22Rv1 (cell line): ENCODE results near the gene BBS1.

Experiments
- H3K27ac ChIP-seq: fragments of 450-650 bp; 2 replicates; pipeline ENCODE4 v1.5.1; 2017
- ZFX ChIP-seq: fragments of 450-650 bp; IDR thresholded peaks from 2 replicates; pipeline ENCODE4 v1.6.1; 2017; ENCODE audit warnings: antibody characterized with exemption, borderline replicate concordance
- TF ChIP-seq, protein P1 (sequence below): fragments of 450-650 bp; IDR thresholded peaks from 2 replicates; pipeline ENCODE4 v1.5.1; 2017; ENCODE audit warnings: mild to moderate bottlenecking

Gene BBS1

DNA sequence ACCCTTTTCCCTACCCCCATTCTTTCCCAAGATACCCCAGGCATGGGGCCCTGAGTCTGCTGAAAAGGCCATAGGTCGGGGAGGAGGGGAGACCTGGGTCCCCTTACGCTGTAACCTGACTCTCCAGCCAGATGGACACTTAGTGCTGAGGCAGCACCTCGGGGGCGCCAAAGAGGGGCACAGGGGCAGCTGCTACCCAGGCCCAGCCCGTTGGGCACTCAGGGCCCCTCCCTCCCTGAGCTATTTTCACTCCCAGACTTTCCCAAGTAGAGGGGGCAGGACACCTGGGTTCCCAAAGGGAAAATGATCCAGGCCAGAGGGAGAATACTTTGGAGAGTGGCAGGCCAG, 37.2 kb downstream of the BBS1 start:
- TF ChIP-seq, protein P1, sequence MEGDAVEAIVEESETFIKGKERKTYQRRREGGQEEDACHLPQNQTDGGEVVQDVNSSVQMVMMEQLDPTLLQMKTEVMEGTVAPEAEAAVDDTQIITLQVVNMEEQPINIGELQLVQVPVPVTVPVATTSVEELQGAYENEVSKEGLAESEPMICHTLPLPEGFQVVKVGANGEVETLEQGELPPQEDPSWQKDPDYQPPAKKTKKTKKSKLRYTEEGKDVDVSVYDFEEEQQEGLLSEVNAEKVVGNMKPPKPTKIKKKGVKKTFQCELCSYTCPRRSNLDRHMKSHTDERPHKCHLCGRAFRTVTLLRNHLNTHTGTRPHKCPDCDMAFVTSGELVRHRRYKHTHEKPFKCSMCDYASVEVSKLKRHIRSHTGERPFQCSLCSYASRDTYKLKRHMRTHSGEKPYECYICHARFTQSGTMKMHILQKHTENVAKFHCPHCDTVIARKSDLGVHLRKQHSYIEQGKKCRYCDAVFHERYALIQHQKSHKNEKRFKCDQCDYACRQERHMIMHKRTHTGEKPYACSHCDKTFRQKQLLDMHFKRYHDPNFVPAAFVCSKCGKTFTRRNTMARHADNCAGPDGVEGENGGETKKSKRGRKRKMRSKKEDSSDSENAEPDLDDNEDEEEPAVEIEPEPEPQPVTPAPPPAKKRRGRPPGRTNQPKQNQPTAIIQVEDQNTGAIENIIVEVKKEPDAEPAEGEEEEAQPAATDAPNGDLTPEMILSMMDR = no peak
- TF ChIP-seq ZFX = no peak
- H3K27ac ChIP-seq = no peak overlapping the region

DNA sequence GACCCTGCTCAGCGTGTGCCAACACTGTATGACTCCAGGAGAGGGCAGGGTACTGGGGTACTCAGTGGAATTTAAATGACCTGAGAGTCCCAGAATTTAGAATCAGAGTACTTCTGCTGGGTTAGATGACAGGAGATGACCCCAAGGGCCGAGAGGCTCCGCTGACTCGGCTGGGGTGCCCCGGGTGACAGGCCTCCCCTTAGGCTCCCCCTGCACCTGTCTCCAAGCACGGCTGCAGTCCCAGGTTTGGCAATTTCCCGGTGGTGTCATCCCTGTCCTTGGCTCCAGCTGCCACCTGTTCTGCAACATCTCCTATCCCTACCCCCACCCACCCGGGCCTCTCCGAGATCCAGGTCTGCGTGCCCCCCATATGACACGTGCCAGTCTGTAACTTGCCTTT, 37.6 kb downstream of the BBS1 start:
- H3K27ac ChIP-seq = no peak overlapping the region
- TF ChIP-seq, protein P1 = no peak
- TF ChIP-seq ZFX = no peak

DNA sequence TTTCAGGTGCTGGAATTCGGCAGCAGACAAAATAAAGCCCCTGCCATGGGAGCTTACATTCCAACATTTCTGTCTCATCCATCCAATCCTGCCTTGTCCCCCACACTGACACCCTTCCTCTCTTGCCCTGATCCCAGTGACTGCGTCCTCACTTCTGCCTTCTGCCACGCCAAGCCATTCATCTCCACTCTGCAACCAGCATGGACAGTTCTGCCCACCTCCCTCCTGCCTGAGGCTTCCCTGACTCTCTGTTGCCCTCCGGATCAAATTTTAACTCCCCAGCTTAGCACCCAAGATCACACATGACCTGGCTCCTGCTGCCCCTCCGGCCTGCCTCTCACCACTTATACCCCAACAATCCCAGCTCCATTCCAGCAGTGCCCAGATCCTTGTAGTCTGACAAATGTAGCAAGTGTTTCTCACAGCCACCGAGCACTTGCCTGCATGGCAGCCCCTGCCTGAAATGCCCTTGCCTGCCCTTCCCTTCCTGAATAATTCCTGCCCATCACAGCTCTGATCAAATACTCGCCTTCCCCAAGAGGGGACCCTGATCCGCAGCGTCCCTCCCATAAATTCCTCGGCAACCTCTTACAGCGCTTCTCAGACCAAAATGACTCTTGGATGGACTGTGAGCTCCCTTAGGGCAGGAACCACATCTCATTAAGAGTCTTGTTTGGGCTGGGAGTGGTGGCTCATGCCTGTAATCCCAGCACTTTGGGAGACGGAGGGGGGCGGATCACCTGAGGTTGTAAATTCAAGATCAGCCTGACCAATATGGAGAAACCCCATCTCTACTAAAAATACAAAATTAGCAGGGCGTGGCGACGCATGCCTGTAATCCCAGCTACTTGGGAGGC, 38.6 kb downstream of the BBS1 start:
- TF ChIP-seq ZFX = no peak
- TF ChIP-seq, protein P1 = no peak

DNA sequence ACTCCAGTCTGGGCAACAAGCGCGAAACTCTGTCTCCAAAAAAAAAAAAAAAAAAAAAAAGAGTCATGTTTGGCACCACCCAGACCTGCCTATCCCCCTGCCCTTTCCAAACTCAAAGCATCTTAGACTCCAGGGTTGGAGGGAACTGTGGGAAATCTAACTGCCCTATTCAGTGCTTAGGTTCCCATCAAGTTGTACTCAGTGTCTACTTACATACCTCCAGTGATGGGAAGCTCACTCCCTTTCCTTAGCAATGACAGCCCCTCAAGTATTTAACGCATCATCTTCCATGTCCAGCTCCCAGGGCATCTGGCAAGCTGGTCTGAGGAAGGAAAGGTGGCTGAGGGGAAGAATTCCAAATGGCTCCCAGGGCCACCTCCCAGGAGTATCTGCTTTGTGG, 39.3 kb downstream of the BBS1 start:
- no peak overlapping the region for H3K27ac ChIP-seq

More for the DNA sequence above, 38.6 kb downstream of the BBS1 start:
- H3K27ac ChIP-seq = no peak overlapping the region

DNA sequence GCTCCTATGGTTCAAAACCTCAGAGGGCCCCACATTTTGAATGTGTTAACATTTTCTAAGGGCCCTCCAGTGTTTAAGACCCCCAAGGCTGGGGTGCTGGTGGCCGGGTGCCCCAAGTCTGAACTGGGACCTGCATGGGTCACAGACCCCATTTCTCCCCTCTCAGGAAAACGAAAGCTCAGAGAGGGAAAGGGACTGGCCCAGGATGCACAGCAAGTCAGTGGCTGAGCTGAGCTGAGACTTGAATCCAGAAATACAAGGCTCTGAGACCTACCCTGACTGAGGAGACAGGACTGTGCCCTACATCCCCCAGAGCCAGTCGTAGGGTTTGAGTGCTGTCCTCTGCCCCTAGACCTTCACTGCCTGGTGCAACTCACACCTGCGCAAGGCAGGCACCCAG, 40.5 kb downstream of the BBS1 start:
- no peak overlapping the region for H3K27ac ChIP-seq
- TF ChIP-seq, protein P1 = no peak
- TF ChIP-seq ZFX = no peak

More for the DNA sequence above, 39.3 kb downstream of the BBS1 start:
- TF ChIP-seq, protein P1 = no peak
- TF ChIP-seq ZFX = no peak

DNA sequence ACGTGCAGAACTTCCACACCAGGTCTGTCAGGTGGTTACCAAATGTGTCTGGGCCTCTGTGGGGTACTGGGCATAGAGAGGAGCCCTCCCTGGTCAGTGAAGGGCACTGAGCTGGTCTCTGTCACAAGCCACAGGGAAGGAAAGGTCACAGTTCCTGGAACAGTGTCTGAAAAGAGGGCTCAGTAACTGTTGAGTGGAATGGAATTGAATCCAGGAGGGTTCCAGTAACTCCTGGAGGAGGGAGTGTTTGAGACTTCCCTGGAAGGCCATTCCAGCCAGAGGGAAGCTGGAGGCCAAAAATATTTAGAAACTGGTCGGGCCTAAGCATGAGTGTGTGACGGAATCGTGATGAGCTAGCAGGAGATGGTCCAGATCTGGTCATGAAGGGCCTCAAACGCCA, 44.2 kb downstream of the BBS1 start:
- TF ChIP-seq ZFX = no peak
- H3K27ac ChIP-seq = no peak overlapping the region

DNA sequence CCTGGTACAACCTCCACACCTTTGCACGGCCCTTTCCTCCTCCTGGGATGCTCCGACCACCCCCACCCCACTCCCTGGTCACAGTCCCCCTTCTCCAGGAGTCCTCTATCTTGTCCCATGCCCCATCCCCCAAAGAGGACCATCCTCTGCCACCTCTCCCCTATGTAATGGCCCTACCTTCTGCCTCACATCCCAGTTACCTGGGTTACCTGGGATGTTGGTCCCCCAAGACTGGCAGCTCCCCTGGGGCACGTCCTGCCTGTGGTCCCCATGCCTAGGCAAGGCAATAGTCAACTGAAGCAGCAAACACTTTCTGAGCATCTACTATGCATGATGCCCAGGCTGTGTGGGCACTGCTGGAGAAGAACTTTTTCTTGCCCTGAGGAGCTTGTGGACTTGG, 45.0 kb downstream of the BBS1 start:
- TF ChIP-seq ZFX = no peak
- TF ChIP-seq, protein P1 = no peak

DNA sequence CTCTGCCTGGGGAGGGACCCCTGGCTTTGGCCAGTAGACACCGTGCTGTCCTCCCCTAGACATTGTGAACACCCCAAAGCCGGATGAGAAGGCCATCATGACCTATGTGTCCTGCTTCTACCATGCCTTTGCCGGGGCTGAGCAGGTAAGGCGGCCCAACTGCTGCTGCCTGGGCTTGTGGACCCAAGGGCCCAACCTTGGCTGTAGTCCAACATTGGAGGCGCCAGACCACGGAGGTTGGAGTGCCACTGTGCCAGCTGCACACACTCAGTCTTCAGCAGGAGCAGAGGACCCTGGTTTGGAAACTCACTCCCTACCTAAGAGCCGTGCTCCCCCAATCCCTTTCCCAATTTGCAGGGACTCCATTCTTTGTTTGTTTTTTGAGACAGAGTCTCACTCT, 45.7 kb downstream of the BBS1 start:
- H3K27ac ChIP-seq = no peak overlapping the region
- TF ChIP-seq, protein P1 = no peak
- TF ChIP-seq ZFX = no peak

More for the DNA sequence above, 45.0 kb downstream of the BBS1 start:
- H3K27ac ChIP-seq = no peak overlapping the region
